Endodermal cell (in vitro differentiated cells): ENCODE data around the gene CLECL1. TPM values are rescaled to one million over a fixed set of nuclear protein-coding genes. Genes with fewer than 3 reads are reported as not detected.

Source experiments
- DNase-seq: peaks from one replicate; pipeline ENCODE4 v3.0.0-alpha.2; 2017
- H3K27ac ChIP-seq: 2 replicates; pipeline ENCODE4 v1.5.1; 2013; ENCODE audit warnings: mild to moderate bottlenecking, low read depth, low read length, moderate library complexity
- H3K27me3 ChIP-seq: 2 replicates; pipeline ENCODE4 v1.6.1; 2013; ENCODE audit warnings: mild to moderate bottlenecking, low read length, moderate library complexity; ENCODE audit not compliant: insufficient read depth, control insufficient read depth, poor library complexity, severe bottlenecking
- H3K36me3 ChIP-seq: 2 replicates; pipeline ENCODE4 v1.7.0; 2013; ENCODE audit warnings: mild to moderate bottlenecking, low read length, moderate library complexity; ENCODE audit not compliant: control insufficient read depth, insufficient read depth
- H3K4me1 ChIP-seq: one replicate; pipeline ENCODE4 v1.7.0; 2013; ENCODE audit warnings: low read length; ENCODE audit not compliant: control insufficient read depth, insufficient read depth
- H3K4me3 ChIP-seq: 2 replicates; pipeline ENCODE4 v1.5.1; 2013; ENCODE audit warnings: mild to moderate bottlenecking, low read length, moderate library complexity
- H3K9ac ChIP-seq: 2 replicates; pipeline ENCODE4 v1.6.1; 2013; ENCODE audit warnings: mild to moderate bottlenecking, low read length, moderate library complexity; ENCODE audit not compliant: poor library complexity, severe bottlenecking; ENCODE audit errors: extremely low read depth
- H3K9me3 ChIP-seq: 2 replicates; pipeline ENCODE4 v1.6.1; 2013; ENCODE audit warnings: mild to moderate bottlenecking, low read length, moderate library complexity; ENCODE audit not compliant: control insufficient read depth
- H3K27ac Mint-ChIP-seq: 2 replicates; pipeline ENCODE4 v1.8.0; 2020; ENCODE audit warnings: mixed read lengths
- H3K27me3 Mint-ChIP-seq: 2 replicates; pipeline ENCODE4 v1.8.0; 2021; ENCODE audit warnings: mild to moderate bottlenecking, mixed read lengths; ENCODE audit not compliant: insufficient read depth
- H3K36me3 Mint-ChIP-seq: 2 replicates; pipeline ENCODE4 v1.8.0; 2020; ENCODE audit warnings: low read depth, mixed read lengths
- H3K4me1 Mint-ChIP-seq: 2 replicates; pipeline ENCODE4 v1.8.0; 2020; ENCODE audit warnings: mixed read lengths
- H3K4me3 Mint-ChIP-seq: 2 replicates; pipeline ENCODE4 v1.8.0; 2020; ENCODE audit warnings: mild to moderate bottlenecking, moderate library complexity, mixed read lengths
- H3K9me3 Mint-ChIP-seq: 2 replicates; pipeline ENCODE4 v1.8.0; 2020; ENCODE audit warnings: mild to moderate bottlenecking, mixed read lengths
- CTCF ChIP-seq: fragments of 200-600 bp; sonication (generic); conservative IDR thresholded peaks from 2 replicates; pipeline ENCODE4 v1.5.0; 2021; ENCODE audit warnings: antibody characterized with exemption, mild to moderate bottlenecking
- WGBS, 2 experiments: methylation state at CpG; one replicate each; pipeline versions ENCODE4 v1.1.5 to v1.1.7; 2013; ENCODE audit warnings: missing lambda C conversion rate in 2 of 2, mixed read lengths in 1 of 2; ENCODE audit not compliant: insufficient coverage in 1 of 2, insufficient read length in 1 of 2; 5-methylcytosine and 5-hydroxymethylcytosine counted together
- long read RNA-seq, 4 experiments: library from polyadenylated mRNA in 2 of 4; library from RNA in 1 of 4; library from capped mRNA in 1 of 4; stranded (forward) in 3 of 4; unstranded in 1 of 4; transcript quantifications; one replicate each; pipeline ENCODE4 v2.0.0, GENCODE V29; 2020 to 2021; ENCODE audit warnings: inconsistent platforms in 1 of 4
- polyA plus RNA-seq, 2 experiments: library from polyadenylated mRNA; stranded (reverse); fragments of 50-300 nt; gene quantifications; one replicate each; pipeline ENCODE4 v1.2.3, GENCODE V29; 2013
- total RNA-seq, 2 donors: library from RNA; stranded (reverse); fragmentation: NEBNext Ultra II Directional in 1 of 2; extraction: Animal tissue kit (Norgen Biotek cat#: 25700) in 1 of 2; gene quantifications; 2 replicates in 1 of 2; 3 replicates in 1 of 2; pipeline ENCODE4 v1.2.1, GENCODE V29; 2021

CLECL1 gene
- total RNA-seq, result not detected
- not detected for polyA plus RNA-seq (2013, experiment 1 of 2)
- not detected for polyA plus RNA-seq (2013, experiment 2 of 2)
- long read RNA-seq, experiment 1, result 0 reads
- long read RNA-seq, experiment 2, result 0 reads
- long read RNA-seq, experiment 3, result 0 reads
- long read RNA-seq, experiment 4, result 0 reads

GRCh38 chr12:9732921-9733461 is at the start of gene CLECL1:
CLECL1 (minus strand) TSS chr12:9733097.
- no peak for DNase-seq
- Mint-ChIP-seq H3K27ac (no peak within 1 kb of the TSS), H3K4me3 (no peak within 1 kb of the TSS), H3K9me3 (no peaks in the 10 kb centered on the region), H3K27me3 (no peaks in the 10 kb centered on the region), H3K36me3 (no peaks in the 10 kb centered on the region), H3K4me1 (no peaks in the 10 kb centered on the region)
- H3K27ac ChIP-seq, result no peak within 1 kb of the TSS
- H3K4me3 ChIP-seq, result no peak within 1 kb of the TSS
- H3K9me3 ChIP-seq, result no peaks in the 10 kb centered on the region
- H3K36me3 ChIP-seq, result no peaks in the 10 kb centered on the region
- 80 to 81% methylated on average over 8 of the region's 8 CpGs for WGBS, 2 experiments
- H3K4me1 ChIP-seq, result no peaks in the 10 kb centered on the region
- H3K9ac ChIP-seq, result no peak within 1 kb of the TSS
- H3K27me3 ChIP-seq, result no peaks in the 10 kb centered on the region
- no peak for TF ChIP-seq CTCF

GRCh38 chr12:9781360-9781759 is 48.5 kb upstream of the CLECL1 start:
- Histone ChIP-seq H3K4me1 (no peaks in the 10 kb centered on the region), H3K27me3 (no peaks in the 10 kb centered on the region), H3K9me3 (no peaks in the 10 kb centered on the region), H3K4me3 (no peak overlapping the region), H3K27ac (no peak overlapping the region), H3K36me3 (no peaks in the 10 kb centered on the region), H3K9ac (no peak overlapping the region)
- 98% methylated on average over 2 of the region's 2 CpGs; no CpG with 5 or more reads in 1 of the 2 experiments for WGBS, 2 experiments
- no peak overlapping the region for H3K4me3 Mint-ChIP-seq
- H3K4me1 Mint-ChIP-seq, result peaks cover 9% of the 10 kb centered on the region
- no peaks in the 10 kb centered on the region for H3K36me3 Mint-ChIP-seq
- no peaks in the 10 kb centered on the region for H3K9me3 Mint-ChIP-seq
- H3K27ac Mint-ChIP-seq, result no peak overlapping the region
- no peak for DNase-seq
- no peaks in the 10 kb centered on the region for H3K27me3 Mint-ChIP-seq
- TF ChIP-seq CTCF, result no peak

- TF ChIP-seq CTCF, result no peak
- Histone ChIP-seq H3K9ac (no peak overlapping the region), H3K4me1 (no peaks in the 10 kb centered on the region), H3K36me3 (no peaks in the 10 kb centered on the region), H3K9me3 (no peaks in the 10 kb centered on the region), H3K4me3 (no peak overlapping the region), H3K27me3 (no peaks in the 10 kb centered on the region), H3K27ac (no peak overlapping the region)
- Mint-ChIP-seq H3K4me3 (no peak overlapping the region), H3K4me1 (no peaks in the 10 kb centered on the region), H3K27ac (no peak overlapping the region), H3K27me3 (no peaks in the 10 kb centered on the region), H3K36me3 (no peaks in the 10 kb centered on the region), H3K9me3 (no peaks in the 10 kb centered on the region)
- 60 to 73% methylated on average over 3 to 4 of the region's 4 CpGs for WGBS, 2 experiments
- no peak for DNase-seq
These were observed 46.3 kb upstream of the CLECL1 start for GRCh38 chr12:9779209-9779608.
